Bronchial epithelial cell (primary cell): ENCODE results near the gene CCSER1. TPM values are rescaled to one million over a fixed set of nuclear protein-coding genes. Genes with fewer than 3 reads are reported as not detected.
A peak's percentile ranks its signal among the peaks of the same experiment; 100 is the strongest.

Source experiments
- DNase-seq: peaks from one replicate; pipeline ENCODE4 v3.0.0-alpha.2; 2010; ENCODE audit warnings: low read depth
- FAIRE-seq: peaks from 2 replicates; lab custom pipeline; 2011; peaks lifted over from hg19 to GRCh38; lab: Jason Lieb, UNC
- H3K27me3 ChIP-seq: 2 replicates; pipeline ENCODE4 v1.5.1; 2011; ENCODE audit warnings: low read length; ENCODE audit not compliant: control insufficient read depth, insufficient read depth
- H3K36me3 ChIP-seq: 2 replicates; pipeline ENCODE4 v1.5.1; 2011; ENCODE audit warnings: low read length; ENCODE audit not compliant: control insufficient read depth, insufficient read depth
- H3K4me3 ChIP-seq: 2 replicates; pipeline ENCODE4 v1.5.1; 2011; ENCODE audit warnings: mild to moderate bottlenecking, low read depth, low read length, control low read depth
- CTCF ChIP-seq: IDR thresholded peaks from 2 replicates; pipeline ENCODE4 v1.5.1; 2011; ENCODE audit warnings: mild to moderate bottlenecking, moderate library complexity, low read length, control low read depth, inconsistent platforms; ENCODE audit not compliant: insufficient read depth, severe bottlenecking
- total RNA-seq: library from RNA; depleted of rRNA; stranded (reverse); fragments of >200 nt; gene quantifications from 2 replicates; pipeline ENCODE4 v1.2.1, GENCODE V29; 2014

CCSER1 gene
- total RNA-seq, 1 donor from 2014 or later: 6.6 TPM

DNA sequence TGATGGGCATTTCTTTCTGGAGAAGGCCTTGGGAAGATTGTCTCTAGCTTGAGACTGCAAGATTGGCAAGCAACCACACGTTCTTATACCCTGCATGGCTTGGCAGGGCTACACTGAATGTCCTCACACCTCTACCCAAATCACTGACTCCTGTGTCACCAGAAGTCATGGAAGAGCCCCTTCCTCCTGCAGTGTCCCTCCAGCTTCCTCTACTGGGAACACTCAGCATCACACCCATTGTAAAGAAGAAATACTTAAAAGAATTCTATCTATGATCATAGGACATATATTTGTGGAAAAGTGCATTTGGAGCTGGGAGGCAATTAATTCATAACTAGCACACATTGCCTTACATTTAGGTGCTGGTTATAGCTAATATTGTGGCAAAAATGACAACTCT is 113.1 kb downstream of the CCSER1 start:
- Histone ChIP-seq H3K36me3 (no peaks in the 10 kb centered on the region), H3K4me3 (no peak overlapping the region), H3K27me3 (no peaks in the 10 kb centered on the region)
- FAIRE-seq (no peak), DNase-seq (no peak)
- no peak for TF ChIP-seq CTCF

GRCh38 chr4:90241008-90241407 is 113.8 kb downstream of the CCSER1 start:
- FAIRE-seq: no peak

GRCh38 chr4:90245837-90246236 is 118.6 kb downstream of the CCSER1 start:
- no peak for FAIRE-seq
- TF ChIP-seq CTCF: no peak
- no peak overlapping the region for H3K4me3 ChIP-seq
- no peaks in the 10 kb centered on the region for H3K36me3 ChIP-seq
- H3K27me3 ChIP-seq: no peaks in the 10 kb centered on the region
- no peak for DNase-seq

More at GRCh38 chr4:90241008-90241407, 113.8 kb downstream of the CCSER1 start:
- Histone ChIP-seq H3K27me3 (no peaks in the 10 kb centered on the region), H3K36me3 (no peaks in the 10 kb centered on the region), H3K4me3 (no peak overlapping the region)
- no peak for TF ChIP-seq CTCF
- no peak for DNase-seq

DNA sequence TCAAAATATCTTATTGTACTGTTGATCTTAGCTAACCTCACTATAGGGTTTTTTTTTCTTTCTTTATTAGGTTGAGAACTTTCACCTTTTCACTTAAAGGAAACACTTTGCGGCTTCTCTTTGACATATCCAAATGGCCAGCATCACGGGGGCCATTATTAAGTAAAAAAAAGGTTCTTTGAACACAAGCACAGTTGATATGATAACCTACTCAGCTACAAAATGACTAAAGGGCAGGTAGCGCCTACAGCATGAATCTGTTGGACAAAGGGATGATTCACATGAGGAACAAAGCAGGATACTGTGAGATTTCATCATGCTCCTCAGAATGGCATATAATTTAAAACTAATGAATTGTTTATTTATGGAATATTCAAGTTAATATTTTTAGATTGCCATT is 119.6 kb downstream of the CCSER1 start:
- DNase-seq (peak; percentile 66), FAIRE-seq (no peak)
- Histone ChIP-seq H3K4me3 (no peak overlapping the region), H3K27me3 (no peaks in the 10 kb centered on the region), H3K36me3 (no peaks in the 10 kb centered on the region)
- TF ChIP-seq CTCF: no peak

- FAIRE-seq: no peak
- H3K36me3 ChIP-seq: no peaks in the 10 kb centered on the region
- peak; percentile 2 for DNase-seq
- no peak overlapping the region for H3K4me3 ChIP-seq
- no peak for TF ChIP-seq CTCF
- H3K27me3 ChIP-seq: no peaks in the 10 kb centered on the region
Observed at GRCh38 chr4:90254357-90254756, 127.2 kb downstream of the CCSER1 start.

GRCh38 chr4:90274175-90274574 is 147.0 kb downstream of the CCSER1 start:
- no peaks in the 10 kb centered on the region for H3K36me3 ChIP-seq
- no peak for TF ChIP-seq CTCF
- no peaks in the 10 kb centered on the region for H3K27me3 ChIP-seq
- DNase-seq: no peak
- FAIRE-seq: no peak
- no peak overlapping the region for H3K4me3 ChIP-seq
